GM21515 (cell line): Measurements from ENCODE around the gene ETNK1.
"Not testable (repeated sequence)": the region's sequence is repeated elsewhere in the genome, so short reads cannot be mapped to it uniquely, and the experiment has no call there.

Experiments used
- ATAC-seq: cut with Tn5 transposase; IDR thresholded peaks from one replicate; pipeline ENCODE4 v1.9.1; 2021; ENCODE audit not compliant: unreplicated experiment

Gene ETNK1, protein sequence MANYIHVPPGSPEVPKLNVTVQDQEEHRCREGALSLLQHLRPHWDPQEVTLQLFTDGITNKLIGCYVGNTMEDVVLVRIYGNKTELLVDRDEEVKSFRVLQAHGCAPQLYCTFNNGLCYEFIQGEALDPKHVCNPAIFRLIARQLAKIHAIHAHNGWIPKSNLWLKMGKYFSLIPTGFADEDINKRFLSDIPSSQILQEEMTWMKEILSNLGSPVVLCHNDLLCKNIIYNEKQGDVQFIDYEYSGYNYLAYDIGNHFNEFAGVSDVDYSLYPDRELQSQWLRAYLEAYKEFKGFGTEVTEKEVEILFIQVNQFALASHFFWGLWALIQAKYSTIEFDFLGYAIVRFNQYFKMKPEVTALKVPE

DNA sequence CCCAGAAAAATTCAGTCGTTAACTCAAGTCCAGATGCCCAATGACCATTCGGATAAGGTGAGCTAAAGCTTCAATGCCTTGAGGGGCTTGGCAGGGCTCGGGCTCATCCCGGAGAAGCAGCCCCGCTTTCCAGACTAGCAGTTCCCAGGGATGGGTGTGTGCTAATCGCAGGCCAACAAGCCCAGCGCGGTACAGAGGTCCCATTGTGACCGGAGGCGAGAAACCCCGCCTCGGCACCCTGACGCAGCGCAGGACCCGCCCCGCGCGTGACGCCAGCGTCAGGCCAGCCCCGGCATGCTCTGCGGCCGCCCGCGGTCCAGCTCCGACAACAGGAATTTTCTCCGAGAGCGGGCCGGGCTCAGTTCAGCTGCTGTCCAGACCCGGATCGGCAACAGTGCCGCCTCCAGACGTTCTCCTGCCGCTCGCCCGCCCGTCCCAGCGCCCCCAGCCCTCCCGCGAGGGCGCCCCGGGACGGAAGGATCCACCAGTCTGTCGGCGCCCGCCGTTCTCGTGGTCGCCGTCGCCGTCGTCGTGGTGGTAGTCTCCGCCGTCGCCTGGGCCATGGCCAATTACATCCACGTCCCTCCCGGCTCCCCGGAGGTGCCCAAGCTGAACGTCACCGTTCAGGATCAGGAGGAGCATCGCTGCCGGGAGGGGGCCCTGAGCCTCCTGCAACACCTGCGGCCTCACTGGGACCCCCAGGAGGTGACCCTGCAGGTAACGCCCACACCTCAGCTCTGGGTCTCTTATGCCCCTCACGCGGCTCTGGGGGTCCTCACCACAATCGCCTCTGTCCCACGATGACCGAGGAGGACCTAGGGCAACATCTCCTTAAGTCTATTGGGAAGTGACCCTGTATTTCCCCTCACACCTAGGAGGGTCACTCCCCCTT lies at the start of gene ETNK1:
ETNK1 (plus strand) TSS at position 302 of the 892 bp plus-strand sequence; CDS start at position 562, 260 bp downstream.
- ATAC-seq, result peak; percentile 98

DNA sequence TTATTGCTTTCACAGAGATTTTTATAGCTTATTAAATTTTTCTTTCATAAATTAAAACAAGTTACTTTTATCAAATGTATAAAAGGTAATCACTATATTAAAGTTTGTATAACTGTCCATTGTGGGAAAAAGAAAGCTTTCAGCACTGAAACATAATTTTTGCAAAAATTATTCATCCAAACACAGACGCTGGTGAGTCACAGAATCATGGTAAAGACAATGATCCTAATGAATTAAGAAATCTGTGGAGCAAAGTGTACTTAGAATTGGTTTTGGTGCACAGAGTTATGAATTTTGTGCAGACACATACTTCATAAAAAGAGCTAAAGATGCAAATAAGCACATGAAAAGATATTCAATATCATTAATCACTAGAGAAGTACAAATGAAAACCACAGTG lies 48.9 kb upstream of the ETNK1 start:
- ATAC-seq, result no peak

DNA sequence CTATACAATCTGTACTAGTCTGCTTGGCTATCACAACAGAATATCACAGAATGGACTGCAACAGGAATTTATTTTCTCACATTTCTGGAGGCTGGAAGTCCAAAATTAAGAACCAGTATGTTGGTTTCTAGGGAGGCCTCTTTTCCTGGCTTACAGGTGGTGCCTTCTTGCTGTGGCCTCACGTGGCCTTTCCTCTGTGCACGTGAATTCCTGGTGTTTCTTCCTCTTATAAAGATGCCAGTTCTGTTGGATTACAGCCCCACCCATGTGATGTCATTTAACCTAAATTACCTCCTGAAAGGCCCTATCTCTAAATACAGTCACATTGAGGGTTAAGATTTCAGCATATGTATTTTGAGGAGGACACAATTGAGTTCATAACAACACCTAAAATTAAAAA lies 48.5 kb upstream of the ETNK1 start:
- no peak for ATAC-seq

DNA sequence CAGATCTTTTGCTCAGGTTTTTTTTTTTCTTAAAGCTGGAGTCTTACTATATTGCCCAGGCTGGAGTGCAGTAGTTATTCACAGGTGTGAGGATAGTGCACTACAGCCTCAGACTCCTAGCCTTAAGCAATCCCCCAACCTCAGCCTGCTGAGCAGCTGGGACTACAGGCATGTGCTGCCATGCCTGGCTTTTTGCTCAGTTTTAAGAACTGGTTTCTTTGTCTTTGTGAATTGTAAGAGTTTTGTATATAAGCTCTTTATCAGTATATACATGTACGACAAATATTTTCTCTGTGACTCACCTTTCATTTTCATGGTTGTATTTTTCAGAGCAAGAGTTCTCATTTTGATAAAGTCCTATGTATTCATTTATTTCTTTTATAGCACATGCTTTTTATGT lies 47.3 kb upstream of the ETNK1 start:
- no peak for ATAC-seq

DNA sequence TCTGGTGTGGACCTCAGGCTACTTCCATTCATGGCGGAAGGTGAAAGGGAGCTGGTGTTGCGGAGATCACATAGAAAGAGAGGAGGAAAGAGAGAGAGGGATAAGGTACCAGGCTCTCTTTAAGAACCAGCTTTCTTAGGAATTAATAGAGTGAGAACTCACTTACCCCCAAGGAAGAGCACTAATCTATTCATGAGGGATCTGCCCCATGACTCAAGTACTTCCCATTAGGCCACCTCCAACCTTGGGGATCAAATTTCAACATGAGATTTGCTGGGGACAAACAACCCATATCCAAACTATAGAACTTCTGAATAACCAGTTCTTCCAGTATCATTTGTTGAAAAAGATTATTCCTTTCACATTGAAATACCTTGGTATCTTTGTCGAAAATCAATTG lies 46.6 kb upstream of the ETNK1 start:
- ATAC-seq, result no peak

DNA sequence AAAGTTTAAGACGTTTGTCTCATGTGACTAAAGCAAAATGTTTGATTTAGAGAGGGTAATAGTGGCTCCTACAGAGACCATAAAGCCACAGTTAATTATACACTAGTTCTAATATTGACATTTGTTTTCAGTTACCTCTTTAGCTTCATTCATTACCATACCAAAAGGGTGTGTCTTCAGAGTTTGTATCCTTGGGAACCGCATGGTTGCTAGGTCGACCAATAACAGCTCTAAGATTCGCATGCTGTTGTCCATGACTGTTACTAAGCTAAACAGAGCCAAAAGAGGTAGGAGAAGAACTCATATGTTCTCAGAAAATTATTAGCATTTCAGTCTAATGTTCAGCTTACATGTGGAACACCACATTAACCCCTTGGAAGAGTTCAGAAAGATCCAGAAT lies 36.2 kb upstream of the ETNK1 start:
- ATAC-seq, result no peak

DNA sequence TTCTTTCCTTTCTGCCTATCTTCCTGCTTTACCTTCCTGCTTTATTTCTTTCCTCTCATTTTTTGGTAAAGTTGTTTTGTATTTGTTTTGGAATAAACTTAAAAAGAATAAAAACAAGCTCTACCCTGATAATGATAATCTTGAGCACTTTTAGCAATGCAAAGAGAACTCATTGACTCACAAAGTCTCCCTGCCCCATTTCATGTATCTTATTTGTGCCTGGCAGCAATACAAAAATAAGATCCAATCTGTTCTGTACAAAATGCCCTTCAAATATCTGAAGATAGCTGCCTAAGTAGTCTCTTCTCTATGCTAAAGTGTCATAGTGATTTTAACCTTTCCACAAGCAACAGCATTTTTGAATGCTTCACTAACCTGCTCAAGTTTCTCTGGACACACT lies 31.1 kb upstream of the ETNK1 start:
- ATAC-seq, result no peak

DNA sequence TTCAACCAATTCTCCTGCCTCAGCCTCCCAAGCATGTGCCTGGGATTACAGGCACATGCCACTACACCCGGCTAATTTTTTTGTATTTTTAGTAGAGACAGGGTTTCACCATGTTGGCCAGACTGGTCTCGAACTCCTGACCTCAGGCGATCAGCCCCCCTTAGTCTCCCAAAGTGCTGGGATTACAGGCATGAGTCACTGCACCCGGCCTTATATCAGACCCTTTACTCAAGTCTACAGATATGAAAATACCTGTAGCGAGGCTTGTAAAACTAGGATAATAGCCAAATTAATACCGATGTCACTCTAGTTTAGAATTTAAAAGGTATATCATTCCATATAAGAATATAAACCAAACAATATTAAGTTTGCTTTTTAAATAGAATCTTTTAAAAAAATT lies 27.4 kb upstream of the ETNK1 start:
- not testable (repeated sequence) for ATAC-seq

DNA sequence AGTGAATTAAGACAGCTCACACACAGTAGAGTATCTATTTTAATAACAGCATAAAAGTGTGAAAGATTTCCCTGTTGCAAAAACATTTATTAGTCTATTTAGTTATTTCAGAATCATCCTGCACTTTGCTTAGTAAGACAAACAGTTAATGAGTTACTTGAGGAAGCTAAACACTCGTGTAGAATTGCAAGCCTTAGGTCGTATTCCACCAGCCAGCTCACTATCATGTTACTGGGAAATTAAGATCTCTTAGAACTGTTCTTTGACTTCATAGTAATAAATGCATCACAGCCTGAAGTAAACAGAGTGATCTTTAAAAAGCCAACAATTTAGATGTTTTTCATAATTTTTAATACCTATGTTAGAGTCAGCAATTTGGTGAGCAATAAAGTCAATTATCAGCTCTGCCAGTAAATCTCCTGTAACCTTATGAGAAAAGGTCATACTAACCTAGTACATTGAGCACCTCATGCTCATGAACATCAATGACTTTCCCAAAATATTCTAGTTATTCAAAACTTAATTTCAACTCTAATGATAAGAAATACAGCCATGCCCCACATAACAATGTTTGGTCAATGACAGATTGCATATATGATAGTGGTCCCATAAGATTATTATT lies 26.7 kb upstream of the ETNK1 start:
- ATAC-seq, result no peak

DNA sequence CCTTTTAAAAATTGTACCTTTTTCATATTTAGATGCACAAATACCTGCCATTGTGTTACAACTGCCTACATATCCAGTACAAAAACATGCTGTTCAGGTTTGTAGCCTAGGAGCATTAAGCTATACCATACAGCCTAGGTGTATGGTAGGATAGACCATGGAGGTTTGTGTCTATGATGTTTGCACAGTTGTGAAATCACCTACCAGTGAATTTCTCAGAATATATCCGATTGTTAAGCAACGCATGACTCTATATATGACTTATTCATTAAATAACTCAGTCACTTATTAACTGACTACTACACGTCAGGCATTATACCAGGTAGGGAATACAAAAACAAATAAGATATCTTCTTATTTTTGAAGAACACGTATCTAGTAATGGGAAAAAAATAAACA lies 26.2 kb upstream of the ETNK1 start:
- no peak for ATAC-seq

DNA sequence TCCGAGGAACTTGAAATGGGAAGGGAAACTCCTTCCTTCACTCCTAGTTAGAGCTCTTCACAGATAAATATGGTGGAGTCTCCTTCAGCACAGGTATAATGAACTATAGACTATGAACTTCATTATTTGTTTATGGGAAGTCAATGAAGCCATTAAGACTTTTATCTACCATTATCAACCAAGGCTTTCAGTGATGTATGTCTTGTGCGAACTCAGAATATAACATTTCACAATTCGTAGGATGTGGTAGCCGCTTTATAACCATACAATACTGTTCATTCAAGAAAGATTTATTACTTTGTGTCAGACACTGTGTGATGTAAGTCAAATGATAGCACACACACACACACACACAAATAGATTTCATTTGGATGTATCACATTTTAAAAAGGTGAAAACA lies 24.8 kb upstream of the ETNK1 start:
- no peak for ATAC-seq

DNA sequence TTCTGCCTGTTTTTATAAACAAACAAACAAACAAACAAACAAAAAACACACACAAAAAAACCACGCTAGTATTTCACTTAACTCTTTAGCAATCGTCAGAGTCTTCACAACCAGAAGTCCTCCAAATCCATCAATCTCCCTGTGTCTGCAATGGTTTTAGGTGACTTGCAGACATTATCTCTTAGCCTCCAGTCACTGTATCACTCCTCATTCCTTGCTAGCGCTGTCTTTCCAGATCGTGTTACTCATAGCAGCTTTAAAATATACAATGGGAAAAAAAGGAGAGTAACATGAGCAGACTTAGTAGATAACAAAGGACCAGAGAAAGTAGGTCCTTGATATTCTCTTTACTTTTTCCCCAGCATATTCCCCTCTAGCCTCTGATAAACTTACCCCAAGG lies 15.5 kb upstream of the ETNK1 start:
- no peak for ATAC-seq

DNA sequence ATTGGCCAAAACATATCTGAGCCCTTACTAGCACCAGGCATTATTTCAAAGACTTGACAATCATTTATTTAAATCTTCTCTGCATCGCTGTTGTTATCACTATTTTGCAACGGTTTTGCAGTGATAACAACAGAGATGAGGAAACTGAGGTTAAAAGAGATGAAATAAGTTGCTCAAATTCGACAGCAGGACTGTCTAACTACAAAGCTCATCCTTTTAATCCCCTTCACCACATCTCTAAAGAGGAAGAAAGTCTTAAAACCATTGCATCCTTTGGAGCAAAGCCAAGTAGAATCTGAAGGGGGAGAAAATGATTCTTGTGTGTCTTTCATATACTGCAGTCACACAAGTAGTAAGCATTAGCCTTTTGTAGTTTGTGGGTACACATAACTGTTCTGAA lies 14.8 kb upstream of the ETNK1 start:
- no peak for ATAC-seq

DNA sequence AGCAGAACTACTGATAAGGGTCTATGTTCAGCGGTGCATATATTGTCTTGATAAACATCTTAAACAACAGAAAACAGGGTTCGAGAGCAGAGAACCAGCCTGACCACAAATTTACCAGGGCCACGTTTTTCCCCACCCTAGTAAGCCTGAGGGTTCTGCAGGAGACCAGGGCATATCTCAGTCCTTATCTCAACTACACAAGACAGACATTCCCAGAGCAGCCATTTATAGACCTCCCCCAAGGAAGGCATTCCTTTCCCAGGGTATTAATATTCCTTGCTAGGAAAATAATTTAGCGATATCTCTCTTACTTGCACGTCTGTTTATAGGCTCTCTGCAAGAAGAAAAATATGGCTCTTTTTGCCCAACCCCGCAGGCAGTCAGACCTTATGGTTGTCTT lies 12.1 kb upstream of the ETNK1 start:
- not testable (repeated sequence) for ATAC-seq

DNA sequence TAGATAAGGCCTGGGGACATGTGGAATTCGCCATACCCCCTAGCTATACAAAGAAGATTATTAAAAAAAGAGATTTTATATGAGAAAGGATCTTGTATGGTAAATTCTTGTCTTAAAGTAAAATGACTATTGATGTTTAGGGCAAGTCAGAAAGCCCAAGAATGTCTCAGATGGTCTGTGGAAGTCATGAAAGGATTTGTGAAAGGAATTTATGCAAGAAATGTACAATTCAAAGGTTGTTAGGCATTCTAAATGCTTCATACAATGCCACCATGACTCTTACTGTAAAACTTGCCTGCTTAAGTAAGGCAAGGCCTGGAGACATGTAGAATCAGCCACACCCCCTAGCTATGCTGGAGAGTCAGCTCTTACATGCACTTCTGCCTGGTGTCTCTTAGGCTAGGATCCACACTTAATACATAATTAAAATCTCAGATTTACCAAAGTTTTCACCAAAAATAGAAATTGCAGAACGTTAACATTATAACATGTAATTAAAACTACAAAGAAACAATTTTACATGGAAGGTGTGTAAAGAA lies 8.9 kb upstream of the ETNK1 start:
- no peak for ATAC-seq

DNA sequence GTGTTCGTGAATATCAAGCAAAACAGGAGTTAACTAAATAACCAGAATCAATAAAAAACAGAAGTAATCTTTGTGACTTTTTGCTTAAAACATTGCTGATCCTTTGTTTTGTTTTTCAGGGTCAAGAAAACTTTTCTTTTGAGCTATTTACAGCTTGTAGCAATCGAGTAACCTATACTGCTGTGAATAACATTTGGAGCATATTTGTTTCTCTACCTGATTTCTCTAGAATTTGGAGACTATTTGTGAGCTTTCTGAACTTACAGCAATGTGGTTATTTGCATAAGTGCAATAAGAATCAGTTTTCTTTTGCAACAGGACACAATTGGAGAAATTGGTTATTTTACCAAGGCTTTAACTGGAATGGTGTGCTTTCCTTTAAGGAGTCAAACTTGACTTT lies 7.3 kb upstream of the ETNK1 start:
- ATAC-seq, result no peak

DNA sequence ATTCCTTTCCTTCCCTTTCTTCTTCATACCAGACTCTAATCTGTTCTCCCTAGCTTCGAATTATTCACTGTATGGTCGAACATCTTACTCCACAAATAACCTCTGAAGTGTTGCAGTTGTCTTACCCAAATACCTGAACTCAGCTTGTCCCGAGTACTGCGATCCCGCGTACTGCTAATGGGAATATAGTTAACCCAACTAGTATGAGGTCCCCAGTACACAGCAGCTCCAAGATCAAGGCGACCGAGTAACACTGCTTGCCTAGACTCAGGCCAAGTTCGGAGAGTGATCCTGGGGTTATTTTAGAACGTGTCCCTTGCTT lies 462 bp upstream of the ETNK1 start:
- ATAC-seq, result peak; percentile 1

DNA sequence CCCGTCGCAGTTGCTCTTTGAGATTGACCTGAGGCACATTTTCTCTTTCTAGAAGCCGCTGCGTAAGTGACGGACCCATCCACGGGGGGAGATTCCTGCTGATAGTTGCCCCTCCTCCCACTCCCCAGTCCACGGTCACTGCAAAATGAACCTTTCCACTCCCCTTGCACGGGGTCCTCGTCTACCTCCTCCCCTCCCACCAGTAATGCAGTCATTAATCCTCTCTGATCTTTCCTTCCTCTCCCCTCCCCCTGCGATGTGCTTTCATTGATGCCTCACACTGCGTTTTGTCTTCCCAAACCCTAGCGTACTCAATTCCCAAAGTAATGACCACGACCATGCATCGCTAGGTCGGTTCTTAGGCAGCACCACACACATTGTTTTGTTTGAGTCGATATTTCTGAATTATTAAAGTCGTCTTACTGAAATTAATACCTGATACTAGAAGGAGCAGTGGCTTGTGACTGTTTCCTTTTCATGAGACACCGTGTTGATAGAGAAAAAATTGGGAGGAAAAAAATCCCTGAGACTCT lies 857 bp downstream of the ETNK1 start:
- peak; percentile 27 for ATAC-seq

DNA sequence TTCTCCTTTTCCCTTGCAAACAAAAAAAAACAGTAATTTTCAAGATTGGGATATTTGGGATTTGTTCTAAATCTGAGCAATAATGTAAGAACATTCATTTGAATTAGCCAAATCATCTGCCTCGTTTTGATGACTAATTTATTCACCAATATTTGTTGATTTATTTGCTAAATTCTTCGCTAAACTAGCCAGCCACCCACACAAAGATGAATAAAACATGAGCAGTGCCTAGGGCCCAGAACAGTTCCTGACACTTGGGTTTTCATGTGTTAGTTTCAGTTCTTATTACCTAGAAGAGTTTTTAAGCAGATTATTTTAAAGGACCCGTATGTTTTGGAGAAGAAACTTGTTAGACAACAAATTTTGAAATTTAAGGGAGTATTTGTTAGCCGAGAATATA lies 1.4 kb downstream of the ETNK1 start:
- ATAC-seq, result peak; percentile 42

DNA sequence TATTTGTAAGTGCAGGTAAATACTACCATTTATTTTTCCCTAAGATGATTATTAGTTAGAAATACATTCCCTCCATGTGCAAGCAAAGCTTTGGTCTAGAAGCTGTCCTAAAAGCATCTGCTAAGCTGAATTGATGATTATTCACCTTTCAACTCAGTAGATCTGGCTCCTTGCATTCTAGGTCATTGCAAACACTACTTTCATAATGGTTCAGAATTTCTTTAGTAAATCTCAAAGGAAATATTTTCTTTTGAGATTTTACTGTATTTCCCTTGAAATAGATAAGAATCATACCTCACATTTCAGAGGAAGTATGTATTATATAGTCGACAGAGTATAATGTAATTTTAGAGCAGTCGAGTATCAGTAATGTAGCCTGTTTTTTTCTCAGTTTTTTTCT lies 2.4 kb downstream of the ETNK1 start:
- ATAC-seq, result no peak

DNA sequence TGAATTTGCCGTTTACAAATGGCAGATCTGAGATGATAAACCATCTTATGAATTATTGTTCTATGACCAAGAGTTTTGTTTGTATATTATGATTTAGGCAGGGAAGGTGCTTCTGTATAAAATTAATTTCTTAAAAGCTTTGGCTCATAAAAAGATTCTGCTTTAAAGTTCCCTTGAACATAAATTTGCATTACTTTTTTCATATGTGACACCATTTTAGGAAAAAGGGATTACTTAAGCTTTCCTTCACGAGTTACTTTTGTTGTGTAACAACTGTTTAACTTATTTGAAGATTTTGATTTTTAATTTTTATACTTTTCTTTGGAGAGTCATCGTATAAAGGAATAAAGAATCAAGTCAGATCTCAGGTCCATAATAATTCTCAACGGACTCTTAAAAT lies 3.3 kb downstream of the ETNK1 start:
- ATAC-seq, result no peak
